HG02885 (cell line): ENCODE data around the gene UTP15.
A peak's percentile ranks its signal among the peaks of the same experiment; 100 is the strongest.

Experiments used
- ATAC-seq: cut with Tn5 transposase; IDR thresholded peaks from one replicate; pipeline ENCODE4 v1.9.1; 2021; ENCODE audit warnings: mild to moderate bottlenecking; ENCODE audit not compliant: unreplicated experiment, poor library complexity

Gene UTP15

GRCh38 chr5:73565139-73565968 is at the start of gene UTP15, which contains the start of gene ANKRA2:
Gene UTP15 (plus strand): TSS chr5:73565743. CDS start chr5:73567345, 1,602 bp downstream.
Gene ANKRA2 (minus strand): TSS chr5:73565639. CDS start chr5:73562881, 2,758 bp downstream.
- ATAC-seq: peak; percentile 95

GRCh38 chr5:73519531-73520283 is 45.8 kb upstream of the UTP15 start:
- ATAC-seq: peak; percentile 100

GRCh38 chr5:73522989-73523388 is 42.6 kb upstream of the UTP15 start:
- ATAC-seq: no peak

- ATAC-seq: no peak
Observed at GRCh38 chr5:73523861-73524260, 41.7 kb upstream of the UTP15 start.

GRCh38 chr5:73525606-73526203 is 39.8 kb upstream of the UTP15 start:
- ATAC-seq: no peak

GRCh38 chr5:73528248-73528647 is 37.3 kb upstream of the UTP15 start:
- ATAC-seq: no peak

- no peak for ATAC-seq
Observed at GRCh38 chr5:73529081-73529480, 36.5 kb upstream of the UTP15 start.

- ATAC-seq: no peak
Observed at GRCh38 chr5:73531356-73531755, 34.2 kb upstream of the UTP15 start.

GRCh38 chr5:73532195-73532594 is 33.3 kb upstream of the UTP15 start:
- ATAC-seq: no peak

- ATAC-seq: no peak
Observed at GRCh38 chr5:73534011-73534644, 31.4 kb upstream of the UTP15 start.

- no peak for ATAC-seq
Observed at GRCh38 chr5:73534971-73535370, 30.6 kb upstream of the UTP15 start.

GRCh38 chr5:73539730-73540129 is 25.8 kb upstream of the UTP15 start:
- no peak for ATAC-seq

GRCh38 chr5:73540192-73540591 is 25.4 kb upstream of the UTP15 start:
- no peak for ATAC-seq

GRCh38 chr5:73542020-73542419 is 23.5 kb upstream of the UTP15 start:
- ATAC-seq: no peak

GRCh38 chr5:73544429-73545402 is 20.8 kb upstream of the UTP15 start:
- ATAC-seq: no peak

GRCh38 chr5:73545403-73545779 is 20.2 kb upstream of the UTP15 start:
- ATAC-seq: no peak

GRCh38 chr5:73550016-73550415 is 15.5 kb upstream of the UTP15 start:
- no peak for ATAC-seq

- no peak for ATAC-seq
Observed at GRCh38 chr5:73552642-73553041, 12.9 kb upstream of the UTP15 start.

GRCh38 chr5:73558950-73559349 is 6.6 kb upstream of the UTP15 start:
- ATAC-seq: no peak
